ENCODE results near the gene MVK.

The MVK gene

DNA sequence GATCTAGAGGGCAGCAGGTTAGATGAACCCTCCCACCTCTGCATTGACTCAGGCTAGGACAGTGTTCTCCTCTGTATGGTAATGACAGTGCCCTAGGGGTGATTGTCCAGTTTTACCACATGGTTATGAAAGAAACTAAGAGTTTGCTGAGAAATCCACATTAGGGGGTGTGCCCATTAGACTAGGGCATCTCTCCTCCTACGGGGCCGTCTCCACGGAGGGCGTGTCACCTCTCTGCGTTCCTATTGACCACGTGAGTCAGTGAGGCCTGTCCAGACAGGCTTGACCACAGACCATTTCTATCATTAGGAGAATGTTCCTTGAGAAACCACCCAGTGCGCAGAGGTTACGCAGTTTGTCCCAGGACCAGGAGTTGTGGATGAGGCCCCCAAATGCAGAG is 8.3 kb downstream of the MVK start:
- POLR2A ChIA-PET = no interaction called here
- no peak for DNase-seq (ENCODE audit: extremely low spot score)
- CTCF ChIA-PET = interaction anchor here (1.1 to 6.4 kb wide), 3 partner anchors 10 to 15 kb away, joined by 3 to 56 read pairs (median 5); no protein-coding TSS in a partner anchor
- TF ChIP-seq, protein P1, sequence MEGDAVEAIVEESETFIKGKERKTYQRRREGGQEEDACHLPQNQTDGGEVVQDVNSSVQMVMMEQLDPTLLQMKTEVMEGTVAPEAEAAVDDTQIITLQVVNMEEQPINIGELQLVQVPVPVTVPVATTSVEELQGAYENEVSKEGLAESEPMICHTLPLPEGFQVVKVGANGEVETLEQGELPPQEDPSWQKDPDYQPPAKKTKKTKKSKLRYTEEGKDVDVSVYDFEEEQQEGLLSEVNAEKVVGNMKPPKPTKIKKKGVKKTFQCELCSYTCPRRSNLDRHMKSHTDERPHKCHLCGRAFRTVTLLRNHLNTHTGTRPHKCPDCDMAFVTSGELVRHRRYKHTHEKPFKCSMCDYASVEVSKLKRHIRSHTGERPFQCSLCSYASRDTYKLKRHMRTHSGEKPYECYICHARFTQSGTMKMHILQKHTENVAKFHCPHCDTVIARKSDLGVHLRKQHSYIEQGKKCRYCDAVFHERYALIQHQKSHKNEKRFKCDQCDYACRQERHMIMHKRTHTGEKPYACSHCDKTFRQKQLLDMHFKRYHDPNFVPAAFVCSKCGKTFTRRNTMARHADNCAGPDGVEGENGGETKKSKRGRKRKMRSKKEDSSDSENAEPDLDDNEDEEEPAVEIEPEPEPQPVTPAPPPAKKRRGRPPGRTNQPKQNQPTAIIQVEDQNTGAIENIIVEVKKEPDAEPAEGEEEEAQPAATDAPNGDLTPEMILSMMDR (IDR thresholded peaks at IDR 0.05; ENCODE audit: control extremely low read depth, extremely low read depth, low read depth, missing control alignments) = no peak

DNA sequence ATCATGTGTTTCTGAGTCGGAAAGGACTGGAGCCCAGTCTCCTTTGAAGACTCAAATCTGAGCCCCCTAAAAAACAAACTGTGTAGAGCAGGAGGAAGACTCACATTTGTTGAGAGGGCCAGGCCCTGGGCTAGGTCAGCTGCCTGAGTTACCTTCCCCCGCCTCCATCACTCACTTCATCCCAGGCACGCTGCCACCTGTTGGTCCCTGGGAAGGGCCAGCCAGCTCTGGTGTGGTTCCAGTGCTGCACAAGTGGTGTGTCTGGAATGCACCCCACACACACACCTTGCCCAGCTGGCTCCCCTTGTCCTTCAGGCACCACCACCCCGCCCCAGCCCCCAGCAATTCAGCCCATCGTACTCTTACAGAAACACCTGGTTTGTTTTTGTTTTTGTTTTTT is 9.0 kb downstream of the MVK start:
- ChIA-PET POLR2A (no interaction called here), CTCF (interaction anchor here (2.1 to 6.4 kb wide), 2 partner anchors 9 to 14 kb away, joined by 5 to 56 read pairs; no protein-coding TSS in a partner anchor)

DNA sequence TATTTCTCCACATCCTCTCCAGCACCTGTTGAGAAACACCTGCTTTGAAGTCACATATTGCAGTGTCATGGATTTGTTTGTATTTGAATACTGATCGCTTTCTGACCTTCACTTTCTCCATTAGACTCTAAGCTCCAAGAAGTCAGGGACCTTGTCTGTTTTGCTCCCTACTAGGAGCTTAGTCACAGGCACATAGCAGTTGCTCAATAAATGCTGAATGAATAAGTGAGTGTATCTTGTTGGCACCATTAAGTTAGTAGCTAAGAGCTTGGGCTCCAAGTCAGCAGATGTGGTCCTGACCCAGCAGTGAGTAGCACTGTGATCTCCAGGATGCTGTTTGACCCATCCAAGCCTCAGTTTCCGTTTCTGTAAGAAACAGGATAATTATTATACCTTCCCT is 10.1 kb downstream of the MVK start:
- DNase-seq (ENCODE audit: extremely low spot score) = no peak
- CTCF ChIA-PET = interaction anchor here (0.6 to 6.4 kb wide), 4 partner anchors 13 to 191 kb away, joined by 3 to 56 read pairs (median 4); no protein-coding TSS in a partner anchor

More for the DNA sequence above, 9.0 kb downstream of the MVK start:
- TF ChIP-seq, protein P1 (IDR thresholded peaks at IDR 0.05; ENCODE audit: control extremely low read depth, extremely low read depth, low read depth, missing control alignments) = no peak
- DNase-seq (ENCODE audit: extremely low spot score) = no peak

DNA sequence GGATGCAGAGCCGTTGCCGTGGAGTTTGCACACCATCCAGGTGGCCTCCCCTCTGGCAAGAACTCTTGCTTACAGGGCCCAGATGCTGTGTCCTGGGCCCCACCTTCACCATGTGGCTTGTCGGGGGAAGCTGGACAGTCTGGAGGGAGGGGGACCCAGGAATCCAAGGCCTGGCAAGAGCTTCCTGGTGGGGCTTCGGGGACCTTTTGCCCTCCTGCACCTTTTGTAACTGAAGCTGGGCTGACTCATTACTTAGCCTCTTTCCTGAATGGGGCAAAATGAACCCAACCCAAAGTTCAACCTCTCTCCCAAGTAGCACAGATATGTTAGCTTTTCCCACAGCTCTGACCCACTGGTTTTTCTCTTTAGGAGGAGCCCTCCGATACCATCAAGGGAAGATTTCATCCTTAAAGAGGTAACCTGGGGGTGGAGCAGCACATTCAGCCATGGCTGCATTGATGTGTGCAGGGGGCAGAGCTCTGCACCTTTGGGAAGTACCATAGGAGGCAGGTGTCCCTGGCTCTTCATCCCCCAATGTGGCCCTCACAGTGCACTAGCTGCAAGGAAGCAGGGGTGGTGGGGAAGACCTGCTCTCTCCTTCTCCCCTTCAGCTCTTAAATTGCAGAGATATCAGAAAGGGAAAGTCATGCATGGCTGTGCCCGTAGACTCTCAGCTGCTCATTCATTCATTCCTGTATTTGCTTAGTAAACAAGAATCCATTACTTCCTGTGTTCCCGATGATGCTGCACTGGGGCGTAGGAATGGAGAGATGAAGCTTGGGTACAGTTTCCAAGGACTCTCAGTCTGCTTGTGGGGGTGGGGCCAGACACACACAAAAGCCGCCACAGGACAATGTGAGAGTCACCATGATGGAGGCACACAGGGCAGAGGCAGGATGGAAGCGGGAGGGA is 13.0 kb downstream of the MVK start:
- TF ChIP-seq, protein P1 (IDR thresholded peaks at IDR 0.05; ENCODE audit: control extremely low read depth, extremely low read depth, low read depth, missing control alignments) = no peak
- DNase-seq (ENCODE audit: extremely low spot score) = no peak
- ChIA-PET CTCF (interaction anchor here (0.9 to 6.4 kb wide), 6 partner anchors 10 to 68 kb away, joined by 3 to 56 read pairs (median 3); partner anchors contain the start of genes MMAB and MVK), POLR2A (no interaction called here)

More for the DNA sequence above, 10.1 kb downstream of the MVK start:
- TF ChIP-seq, protein P1 (IDR thresholded peaks at IDR 0.05; ENCODE audit: control extremely low read depth, extremely low read depth, low read depth, missing control alignments) = no peak
- POLR2A ChIA-PET = no interaction called here

DNA sequence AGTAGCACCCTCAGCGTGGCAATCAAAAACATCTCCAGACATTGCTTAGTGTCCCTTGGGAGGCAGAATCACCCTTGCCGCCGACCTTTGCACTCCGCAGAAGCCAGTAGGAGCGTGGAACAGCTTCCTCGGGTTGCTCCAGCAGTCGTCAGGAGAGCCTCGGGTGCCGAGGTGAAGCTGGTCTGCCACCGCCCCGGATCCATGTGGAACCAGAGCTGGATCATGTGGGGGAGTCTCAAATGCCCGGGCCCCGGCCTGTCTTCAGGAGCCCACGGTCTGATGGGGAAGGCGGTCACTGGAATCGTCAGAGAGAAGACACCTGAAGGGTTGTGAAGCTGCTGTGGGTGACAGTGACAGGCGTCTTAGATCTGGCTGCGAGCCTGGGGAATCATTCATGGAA is 14.3 kb downstream of the MVK start:
- TF ChIP-seq, protein P1 (IDR thresholded peaks at IDR 0.05; ENCODE audit: control extremely low read depth, extremely low read depth, low read depth, missing control alignments) = no peak
- DNase-seq (ENCODE audit: extremely low spot score) = no peak
- ChIA-PET POLR2A (no interaction called here), CTCF (interaction anchor here (1.6 to 2.6 kb wide), 2 partner anchors 10 to 69 kb away, joined by 3 to 17 read pairs; no protein-coding TSS in a partner anchor)

DNA sequence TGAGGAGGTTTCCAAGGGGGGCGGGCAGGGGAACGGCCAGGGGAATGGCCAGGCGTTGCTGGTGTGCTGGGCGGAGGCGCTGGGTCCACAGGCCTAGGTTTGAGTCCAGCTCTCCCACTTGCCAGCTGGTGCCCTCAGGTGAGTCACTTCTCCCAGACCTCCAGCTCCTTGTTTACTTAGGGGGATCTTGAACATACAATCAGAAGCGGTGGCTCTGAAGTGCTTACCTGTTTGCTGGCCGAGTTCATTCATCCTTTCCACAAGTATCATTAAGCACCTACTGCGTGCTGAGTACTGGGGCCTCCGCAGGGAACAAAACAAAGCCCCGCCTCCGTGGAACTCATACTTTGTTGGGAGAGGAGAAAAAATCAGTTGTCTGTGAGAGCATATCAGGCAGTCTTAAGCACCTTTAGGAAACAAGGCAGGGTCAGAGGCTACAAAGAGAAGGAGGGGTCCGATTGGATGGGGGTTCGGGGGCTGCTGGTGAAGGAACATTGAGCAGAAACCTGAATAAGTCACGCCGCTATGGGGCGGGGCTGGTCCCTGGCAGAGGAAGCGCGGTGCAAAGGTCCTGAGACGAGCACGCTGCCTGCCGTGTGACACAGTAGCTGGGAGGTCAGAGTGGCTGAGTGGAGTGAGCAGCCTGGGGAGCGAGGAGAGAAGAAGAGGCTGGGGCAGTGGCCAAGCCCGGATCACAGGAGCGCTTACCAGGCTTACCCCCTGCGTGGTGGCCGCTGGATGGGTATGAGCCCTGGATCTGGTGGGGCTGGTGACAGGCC is 15.1 kb downstream of the MVK start:
- POLR2A ChIA-PET = no interaction called here
- CTCF ChIA-PET = interaction anchor here (1.2 to 2.6 kb wide), 3 partner anchors 9 to 70 kb away, joined by 3 to 17 read pairs (median 3); partner anchors contain the start of gene MVK
- TF ChIP-seq, protein P1 (IDR thresholded peaks at IDR 0.05; ENCODE audit: control extremely low read depth, extremely low read depth, low read depth, missing control alignments) = no peak
- DNase-seq (ENCODE audit: extremely low spot score) = no peak

All from GM10248 (cell line).